Subcutaneous adipose tissue (tissue), 4 donors: Measurements from ENCODE around the gene FRMPD4. TPM values are rescaled to one million over a fixed set of nuclear protein-coding genes. Genes with fewer than 3 reads are reported as not detected.

Experiments
- CTCF ChIP-seq: fragments of 450-650 bp; IDR thresholded peaks from one replicate; pipeline ENCODE4 v1.5.1; 2016; ENCODE audit warnings: low read depth, mild to moderate bottlenecking, control low read depth, antibody characterized with exemption, moderate library complexity
- total RNA-seq, 4 donors: library from RNA; depleted of rRNA; stranded (reverse); fragments of >200 nt; gene quantifications; one replicate each; pipeline ENCODE4 v1.1.0, GENCODE V29; 2016

Gene FRMPD4
- total RNA-seq, 4 donors from 2014 or later: 0.17 to 0.44 (median 0.19) TPM; not detected in 1

GRCh38 chrX:12554206-12554605 lies 415.9 kb downstream of the FRMPD4 start:
- TF ChIP-seq CTCF: no peak

- TF ChIP-seq CTCF: no peak
Measured at GRCh38 chrX:12563121-12563520, 424.8 kb downstream of the FRMPD4 start.

GRCh38 chrX:12564221-12564620 lies 425.9 kb downstream of the FRMPD4 start:
- no peak for TF ChIP-seq CTCF

- no peak for TF ChIP-seq CTCF
Measured at GRCh38 chrX:12567857-12568256, 429.6 kb downstream of the FRMPD4 start.

GRCh38 chrX:12570859-12571501 lies 432.7 kb downstream of the FRMPD4 start:
- no peak for TF ChIP-seq CTCF

- TF ChIP-seq CTCF: no peak
Measured at GRCh38 chrX:12579311-12579710, 441.0 kb downstream of the FRMPD4 start.

GRCh38 chrX:12580548-12580947 lies 442.3 kb downstream of the FRMPD4 start:
- TF ChIP-seq CTCF: no peak
